Measurements from ENCODE around the gene SLC39A11. TPM values are rescaled to one million over a fixed set of nuclear protein-coding genes. Genes with fewer than 3 reads are reported as not detected.

SLC39A11 gene
- total RNA-seq, 2 experiments from 2014 or later = 25.6 to 51.5 TPM

DNA sequence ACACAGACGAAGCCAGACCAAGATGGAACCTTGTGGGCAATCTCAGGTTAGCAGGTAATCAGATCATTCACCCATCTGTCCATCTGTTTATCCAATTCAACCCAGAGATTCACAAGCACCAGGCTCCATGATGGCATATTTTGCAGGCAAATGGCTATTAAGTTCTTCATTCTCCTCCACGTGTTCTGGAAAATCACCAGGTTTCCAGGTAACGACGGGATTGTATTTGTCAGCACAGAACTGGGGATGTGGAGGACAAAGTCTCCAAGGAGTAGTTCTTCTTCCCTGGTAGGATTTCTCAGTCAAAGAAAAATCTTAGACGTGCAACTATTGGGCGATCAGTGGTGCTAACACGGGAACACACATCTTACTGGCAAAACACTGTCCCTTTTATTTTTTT lies 368.8 kb downstream of the SLC39A11 start:
- H2AFZ ChIP-seq (ENCODE audit: low read length) = no peak overlapping the region
- H3K27ac ChIP-seq (ENCODE audit: low read depth, low read length, poor library complexity, severe bottlenecking) = no peak overlapping the region
- no TSS peak for BruUV-seq (replicated peaks)
- no peak overlapping the region for H3K4me3 ChIP-seq (ENCODE audit: low read depth, low read length, poor library complexity, severe bottlenecking)
- H3K9me2 ChIP-seq (ENCODE audit: insufficient read depth, low read length) = no peaks in the 10 kb centered on the region
- no peak for TF ChIP-seq CTCF (conservative IDR thresholded peaks at IDR 0.05; ENCODE audit: low read length)
- no peak for TF ChIP-seq EZH2phosphoT487 (IDR thresholded peaks at IDR 0.05; ENCODE audit: borderline replicate concordance, low read depth, low read length)
- ChIA-PET CTCF (ENCODE audit: unreplicated experiment) (no interaction called here), POLR2A (interaction anchor here (0.6 to 1.6 kb wide), 2 partner anchors 647 to 969 kb away, joined by 3 to 4 read pairs; no protein-coding TSS in a partner anchor)
- intact Hi-C loops (cut with micrococcal nuclease; ENCODE audit: unreplicated experiment) = loop anchor here (2.0 kb wide), 1 partner anchor 509 kb away; a partner anchor contains a TSS
- no peak for DNase-seq (ENCODE audit: low spot score)
- H4K20me1 ChIP-seq (ENCODE audit: insufficient read depth, low read length) = no peaks in the 10 kb centered on the region
- H3K4me1 ChIP-seq (ENCODE audit: insufficient read depth, low read length, poor library complexity, severe bottlenecking) = peaks cover 36% of the 10 kb centered on the region
- H3K9me3 ChIP-seq (ENCODE audit: low read length) = no peaks in the 10 kb centered on the region
- no peak overlapping the region for H3K4me2 ChIP-seq (ENCODE audit: low read length)
- H3K36me3 ChIP-seq (ENCODE audit: insufficient read depth, low read length) = no peaks in the 10 kb centered on the region
- no peaks in the 10 kb centered on the region for H3K79me2 ChIP-seq (ENCODE audit: insufficient read depth, low read depth, low read length)

- H4K20me1 ChIP-seq (ENCODE audit: insufficient read depth, low read length) = no peaks in the 10 kb centered on the region
- POLR2A ChIA-PET = interaction anchor here (0.7 kb wide), 1 partner anchor 96 kb away, joined by 4 read pairs; no protein-coding TSS in a partner anchor
- H3K27ac ChIP-seq (ENCODE audit: low read depth, low read length, poor library complexity, severe bottlenecking) = no peak overlapping the region
- no peak for TF ChIP-seq EZH2phosphoT487 (IDR thresholded peaks at IDR 0.05; ENCODE audit: borderline replicate concordance, low read depth, low read length)
- TF ChIP-seq CTCF (conservative IDR thresholded peaks at IDR 0.05; ENCODE audit: low read length) = no peak
- no peaks in the 10 kb centered on the region for H3K9me3 ChIP-seq (ENCODE audit: low read length)
- no peaks in the 10 kb centered on the region for H3K36me3 ChIP-seq (ENCODE audit: insufficient read depth, low read length)
- peaks cover 4% of the 10 kb centered on the region for H3K4me1 ChIP-seq (ENCODE audit: insufficient read depth, low read length, poor library complexity, severe bottlenecking)
- no peak overlapping the region for H2AFZ ChIP-seq (ENCODE audit: low read length)
- intact Hi-C loops (cut with micrococcal nuclease; ENCODE audit: unreplicated experiment) = no loop called here
- DNase-seq (ENCODE audit: low spot score) = no peak
- H3K79me2 ChIP-seq (ENCODE audit: insufficient read depth, low read depth, low read length) = no peaks in the 10 kb centered on the region
- no peaks in the 10 kb centered on the region for H3K9me2 ChIP-seq (ENCODE audit: insufficient read depth, low read length)
- no peak overlapping the region for H3K4me3 ChIP-seq (ENCODE audit: low read depth, low read length, poor library complexity, severe bottlenecking)
- no TSS peak for BruUV-seq (replicated peaks)
- CTCF ChIA-PET (ENCODE audit: unreplicated experiment) = no interaction called here
- H3K4me2 ChIP-seq (ENCODE audit: low read length) = no peak overlapping the region
Observed at GRCh38 chr17:72720494-72720825, 372.0 kb downstream of the SLC39A11 start.

- no peak for DNase-seq (ENCODE audit: low spot score)
- ChIA-PET POLR2A (interaction anchor here (0.6 to 0.7 kb wide), 2 partner anchors 72 to 95 kb away, joined by 3 to 4 read pairs; no protein-coding TSS in a partner anchor), CTCF (ENCODE audit: unreplicated experiment) (no interaction called here)
- no peak overlapping the region for H3K4me2 ChIP-seq (ENCODE audit: low read length)
- no peaks in the 10 kb centered on the region for H3K79me2 ChIP-seq (ENCODE audit: insufficient read depth, low read depth, low read length)
- no peaks in the 10 kb centered on the region for H3K9me2 ChIP-seq (ENCODE audit: insufficient read depth, low read length)
- no peaks in the 10 kb centered on the region for H3K36me3 ChIP-seq (ENCODE audit: insufficient read depth, low read length)
- BruUV-seq (replicated peaks) = no TSS peak
- no peaks in the 10 kb centered on the region for H4K20me1 ChIP-seq (ENCODE audit: insufficient read depth, low read length)
- no peak overlapping the region for H3K4me3 ChIP-seq (ENCODE audit: low read depth, low read length, poor library complexity, severe bottlenecking)
- H3K4me1 ChIP-seq (ENCODE audit: insufficient read depth, low read length, poor library complexity, severe bottlenecking) = no peaks in the 10 kb centered on the region
- no peak overlapping the region for H2AFZ ChIP-seq (ENCODE audit: low read length)
- TF ChIP-seq CTCF (conservative IDR thresholded peaks at IDR 0.05; ENCODE audit: low read length) (no peak), EZH2phosphoT487 (IDR thresholded peaks at IDR 0.05; ENCODE audit: borderline replicate concordance, low read depth, low read length) (no peak)
- no peak overlapping the region for H3K27ac ChIP-seq (ENCODE audit: low read depth, low read length, poor library complexity, severe bottlenecking)
- intact Hi-C loops (cut with micrococcal nuclease; ENCODE audit: unreplicated experiment) = no loop called here
- H3K9me3 ChIP-seq (ENCODE audit: low read length) = no peaks in the 10 kb centered on the region
Observed at GRCh38 chr17:72719578-72720493, 372.7 kb downstream of the SLC39A11 start.

All from OCI-LY7 (cell line).